Thyroid gland (tissue), 4 donors: ENCODE data around the gene AMOT.

Source experiments
- POLR2A ChIP-seq, 2 donors: fragments of 450-650 bp; IDR thresholded peaks; one replicate each; pipeline ENCODE4 v1.6.1; 2017; ENCODE audit warnings: antibody characterized with exemption in 2 of 2, mild to moderate bottlenecking in 2 of 2, moderate library complexity in 1 of 2
- TF ChIP-seq, protein P1 (sequence below), 6 experiments: fragments of 200-600 bp in 3 of 6; fragments of 450-650 bp in 3 of 6; sonication (generic) in 3 of 6; IDR thresholded peaks; one replicate each; pipeline ENCODE4 v1.5.1; 2016 to 2019; ENCODE audit warnings: antibody characterized with exemption in 6 of 6, mild to moderate bottlenecking in 2 of 6, inconsistent platforms in 1 of 6, moderate library complexity in 1 of 6

DNA sequence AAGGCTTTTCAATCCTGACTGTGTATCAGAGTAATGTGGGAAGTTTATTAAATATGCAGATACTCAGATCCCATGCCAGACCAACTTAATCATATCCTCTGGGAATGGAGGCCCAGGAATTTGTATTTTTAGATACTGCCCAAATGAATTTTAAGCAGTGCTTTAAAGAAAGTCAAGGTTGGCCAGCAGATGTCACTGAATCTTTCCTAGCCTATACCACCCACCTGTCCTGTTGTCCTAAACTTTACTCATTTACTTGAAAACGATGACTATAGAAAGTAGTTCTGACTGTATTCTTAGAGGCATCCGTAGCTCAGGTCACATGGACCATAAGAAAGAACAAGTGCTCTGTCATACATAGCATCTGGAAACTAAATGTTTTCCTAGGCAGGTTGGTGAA is 79.9 kb downstream of the AMOT start:
- TF ChIP-seq, protein P1, sequence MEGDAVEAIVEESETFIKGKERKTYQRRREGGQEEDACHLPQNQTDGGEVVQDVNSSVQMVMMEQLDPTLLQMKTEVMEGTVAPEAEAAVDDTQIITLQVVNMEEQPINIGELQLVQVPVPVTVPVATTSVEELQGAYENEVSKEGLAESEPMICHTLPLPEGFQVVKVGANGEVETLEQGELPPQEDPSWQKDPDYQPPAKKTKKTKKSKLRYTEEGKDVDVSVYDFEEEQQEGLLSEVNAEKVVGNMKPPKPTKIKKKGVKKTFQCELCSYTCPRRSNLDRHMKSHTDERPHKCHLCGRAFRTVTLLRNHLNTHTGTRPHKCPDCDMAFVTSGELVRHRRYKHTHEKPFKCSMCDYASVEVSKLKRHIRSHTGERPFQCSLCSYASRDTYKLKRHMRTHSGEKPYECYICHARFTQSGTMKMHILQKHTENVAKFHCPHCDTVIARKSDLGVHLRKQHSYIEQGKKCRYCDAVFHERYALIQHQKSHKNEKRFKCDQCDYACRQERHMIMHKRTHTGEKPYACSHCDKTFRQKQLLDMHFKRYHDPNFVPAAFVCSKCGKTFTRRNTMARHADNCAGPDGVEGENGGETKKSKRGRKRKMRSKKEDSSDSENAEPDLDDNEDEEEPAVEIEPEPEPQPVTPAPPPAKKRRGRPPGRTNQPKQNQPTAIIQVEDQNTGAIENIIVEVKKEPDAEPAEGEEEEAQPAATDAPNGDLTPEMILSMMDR (IDR thresholded peaks at IDR 0.05) = peak in 2 of 6 experiments; percentile 5 to 13
- no peak for TF ChIP-seq POLR2A (IDR thresholded peaks at IDR 0.05)
